ENCODE measurements around the gene NPAS3. TPM values are rescaled to one million over a fixed set of nuclear protein-coding genes. Genes with fewer than 3 reads are reported as not detected.

NPAS3 gene
- total RNA-seq, 1 donor from 2014 or later: 2.4 TPM

GRCh38 chr14:33241331-33241730, 302.7 kb downstream of the NPAS3 start:
- Mint-ChIP-seq H3K27ac (ENCODE audit: unreplicated experiment) (no peak overlapping the region), H3K4me1 (ENCODE audit: unreplicated experiment) (no peaks in the 10 kb centered on the region), H3K4me3 (ENCODE audit: unreplicated experiment) (no peak overlapping the region), H3K9me3 (ENCODE audit: unreplicated experiment) (no peaks in the 10 kb centered on the region), H3K36me3 (ENCODE audit: unreplicated experiment) (no peaks in the 10 kb centered on the region), H3K27me3 (ENCODE audit: unreplicated experiment) (no peaks in the 10 kb centered on the region)
- TF ChIP-seq, protein P1, sequence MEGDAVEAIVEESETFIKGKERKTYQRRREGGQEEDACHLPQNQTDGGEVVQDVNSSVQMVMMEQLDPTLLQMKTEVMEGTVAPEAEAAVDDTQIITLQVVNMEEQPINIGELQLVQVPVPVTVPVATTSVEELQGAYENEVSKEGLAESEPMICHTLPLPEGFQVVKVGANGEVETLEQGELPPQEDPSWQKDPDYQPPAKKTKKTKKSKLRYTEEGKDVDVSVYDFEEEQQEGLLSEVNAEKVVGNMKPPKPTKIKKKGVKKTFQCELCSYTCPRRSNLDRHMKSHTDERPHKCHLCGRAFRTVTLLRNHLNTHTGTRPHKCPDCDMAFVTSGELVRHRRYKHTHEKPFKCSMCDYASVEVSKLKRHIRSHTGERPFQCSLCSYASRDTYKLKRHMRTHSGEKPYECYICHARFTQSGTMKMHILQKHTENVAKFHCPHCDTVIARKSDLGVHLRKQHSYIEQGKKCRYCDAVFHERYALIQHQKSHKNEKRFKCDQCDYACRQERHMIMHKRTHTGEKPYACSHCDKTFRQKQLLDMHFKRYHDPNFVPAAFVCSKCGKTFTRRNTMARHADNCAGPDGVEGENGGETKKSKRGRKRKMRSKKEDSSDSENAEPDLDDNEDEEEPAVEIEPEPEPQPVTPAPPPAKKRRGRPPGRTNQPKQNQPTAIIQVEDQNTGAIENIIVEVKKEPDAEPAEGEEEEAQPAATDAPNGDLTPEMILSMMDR (IDR thresholded peaks at IDR 0.05): no peak
- no peak for DNase-seq (ENCODE audit: extremely low spot score, unreplicated experiment)

DNA sequence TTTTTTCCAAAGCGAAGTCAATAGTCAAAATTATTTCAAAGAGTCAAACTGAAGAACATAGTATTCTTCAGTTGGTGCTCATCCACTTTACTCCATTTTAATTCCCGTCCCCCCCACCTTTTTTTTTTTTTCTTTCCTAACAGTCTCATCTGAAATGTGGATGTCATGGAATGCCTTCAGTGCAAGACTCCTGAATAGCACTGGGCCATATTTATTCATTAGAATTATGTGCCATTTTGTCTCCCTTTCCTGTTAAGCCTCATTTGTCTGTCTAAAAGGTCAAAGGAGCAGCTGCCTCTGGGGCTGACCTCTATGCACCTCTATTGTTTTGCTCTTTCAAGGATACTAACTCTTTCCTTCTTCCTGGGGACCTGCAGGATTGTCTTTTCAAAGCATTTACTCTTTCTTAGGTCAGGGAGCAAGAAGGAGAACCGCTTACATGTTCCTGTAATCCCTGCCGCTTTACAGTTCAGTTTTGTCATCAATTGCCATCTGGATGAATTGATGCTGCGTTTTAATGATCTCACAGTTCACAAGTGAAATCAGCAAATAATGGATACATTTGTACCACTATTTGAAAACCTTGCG, 310.6 kb downstream of the NPAS3 start:
- TF ChIP-seq, protein P1 (IDR thresholded peaks at IDR 0.05): no peak
- no peak for DNase-seq (ENCODE audit: extremely low spot score, unreplicated experiment)
- H3K4me1 Mint-ChIP-seq (ENCODE audit: unreplicated experiment): peaks cover 1% of the 10 kb centered on the region
- H3K4me3 Mint-ChIP-seq (ENCODE audit: unreplicated experiment): no peak overlapping the region
- H3K9me3 Mint-ChIP-seq (ENCODE audit: unreplicated experiment): no peaks in the 10 kb centered on the region
- no peaks in the 10 kb centered on the region for H3K36me3 Mint-ChIP-seq (ENCODE audit: unreplicated experiment)
- no peak overlapping the region for H3K27ac Mint-ChIP-seq (ENCODE audit: unreplicated experiment)
- peaks cover 13% of the 10 kb centered on the region for H3K27me3 Mint-ChIP-seq (ENCODE audit: unreplicated experiment)

DNA sequence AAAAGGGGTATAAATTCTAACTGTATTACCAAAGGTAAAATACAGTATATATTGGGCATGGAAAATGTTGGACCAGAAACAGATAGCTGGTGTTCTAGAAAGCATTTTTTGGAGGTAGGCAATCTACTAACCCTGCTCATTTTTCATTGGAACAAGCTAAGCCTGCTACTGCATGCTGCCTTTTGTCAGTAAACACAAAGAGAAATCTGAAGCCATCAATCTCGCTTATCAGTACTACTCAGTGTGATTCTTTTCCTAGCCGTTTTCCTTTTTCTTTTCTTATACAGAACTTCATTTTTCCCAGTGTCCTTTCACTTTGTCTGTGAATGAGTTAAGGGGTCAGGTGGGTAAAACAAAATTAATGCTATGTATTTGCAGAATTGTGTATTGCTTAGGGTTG, 312.3 kb downstream of the NPAS3 start:
- peaks cover 13% of the 10 kb centered on the region for H3K27me3 Mint-ChIP-seq (ENCODE audit: unreplicated experiment)
- no peak overlapping the region for H3K4me3 Mint-ChIP-seq (ENCODE audit: unreplicated experiment)
- H3K4me1 Mint-ChIP-seq (ENCODE audit: unreplicated experiment): peaks cover 1% of the 10 kb centered on the region
- TF ChIP-seq, protein P1 (IDR thresholded peaks at IDR 0.05): no peak
- no peaks in the 10 kb centered on the region for H3K36me3 Mint-ChIP-seq (ENCODE audit: unreplicated experiment)
- H3K9me3 Mint-ChIP-seq (ENCODE audit: unreplicated experiment): no peaks in the 10 kb centered on the region
- no peak for DNase-seq (ENCODE audit: extremely low spot score, unreplicated experiment)
- no peak overlapping the region for H3K27ac Mint-ChIP-seq (ENCODE audit: unreplicated experiment)

GRCh38 chr14:33254342-33254741, 315.7 kb downstream of the NPAS3 start:
- Mint-ChIP-seq H3K27me3 (ENCODE audit: unreplicated experiment) (peaks cover 5% of the 10 kb centered on the region), H3K36me3 (ENCODE audit: unreplicated experiment) (no peaks in the 10 kb centered on the region), H3K9me3 (ENCODE audit: unreplicated experiment) (no peaks in the 10 kb centered on the region), H3K27ac (ENCODE audit: unreplicated experiment) (no peak overlapping the region), H3K4me3 (ENCODE audit: unreplicated experiment) (no peak overlapping the region), H3K4me1 (ENCODE audit: unreplicated experiment) (no peaks in the 10 kb centered on the region)
- DNase-seq (ENCODE audit: extremely low spot score, unreplicated experiment): no peak
- TF ChIP-seq, protein P1 (IDR thresholded peaks at IDR 0.05): no peak

- H3K9me3 Mint-ChIP-seq (ENCODE audit: unreplicated experiment): no peaks in the 10 kb centered on the region
- H3K27ac Mint-ChIP-seq (ENCODE audit: unreplicated experiment): no peak overlapping the region
- TF ChIP-seq, protein P1 (IDR thresholded peaks at IDR 0.05): no peak
- H3K4me1 Mint-ChIP-seq (ENCODE audit: unreplicated experiment): no peaks in the 10 kb centered on the region
- no peaks in the 10 kb centered on the region for H3K36me3 Mint-ChIP-seq (ENCODE audit: unreplicated experiment)
- H3K27me3 Mint-ChIP-seq (ENCODE audit: unreplicated experiment): peaks cover 5% of the 10 kb centered on the region
- no peak for DNase-seq (ENCODE audit: extremely low spot score, unreplicated experiment)
- no peak overlapping the region for H3K4me3 Mint-ChIP-seq (ENCODE audit: unreplicated experiment)
Measured at GRCh38 chr14:33254861-33255395, 316.2 kb downstream of the NPAS3 start.
